HUDEP-2 (cell line): ENCODE results near the gene CENPE.
"Not testable (repeated sequence)": the region's sequence is repeated elsewhere in the genome, so short reads cannot be mapped to it uniquely, and the experiment has no call there.

Source experiments
- DNase-seq, 76 experiments: peaks; one replicate each; lab custom pipeline; 2025; ENCODE audit not compliant: unreplicated experiment in 76 of 76; lab: John Stamatoyannopoulos, UW

Gene CENPE

DNA sequence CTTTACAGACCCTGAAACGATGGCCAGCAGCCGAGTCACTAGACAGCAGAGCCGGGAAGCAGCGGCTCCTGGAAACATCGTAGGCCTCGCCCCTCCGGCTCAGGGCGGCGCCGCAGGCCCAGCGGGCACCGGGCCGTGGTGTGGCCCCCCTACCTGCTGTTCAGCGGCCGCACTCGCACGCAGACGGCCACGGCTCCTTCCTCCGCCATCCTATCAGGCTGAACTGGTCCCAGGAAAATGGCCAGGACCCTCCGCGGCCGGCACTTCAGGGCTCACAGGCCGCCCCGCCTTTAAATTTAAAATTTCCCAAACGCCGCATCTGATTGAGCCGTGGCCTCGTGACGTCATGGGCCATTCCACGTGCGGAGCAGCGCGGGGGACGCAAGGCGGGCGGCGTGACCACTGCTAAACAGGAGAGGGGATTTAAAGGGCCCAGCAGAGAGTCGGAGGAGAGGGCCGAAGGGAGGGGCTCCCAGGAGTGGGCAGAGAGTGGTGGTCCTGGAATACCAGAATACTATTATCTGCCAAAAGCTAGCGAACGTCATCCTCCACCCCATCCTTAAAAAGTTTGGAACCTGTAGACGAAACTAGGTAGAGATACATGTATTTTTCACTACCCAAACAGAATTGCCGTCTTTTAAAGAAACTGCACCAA is at the start of gene CENPE:
CENPE (minus strand) TSS at position 233 of the 655 bp plus-strand sequence; CDS start at position 209, 24 bp downstream.
- peak in 75 of 76 experiments; percentile 9 to 89 (median 77) for DNase-seq

DNA sequence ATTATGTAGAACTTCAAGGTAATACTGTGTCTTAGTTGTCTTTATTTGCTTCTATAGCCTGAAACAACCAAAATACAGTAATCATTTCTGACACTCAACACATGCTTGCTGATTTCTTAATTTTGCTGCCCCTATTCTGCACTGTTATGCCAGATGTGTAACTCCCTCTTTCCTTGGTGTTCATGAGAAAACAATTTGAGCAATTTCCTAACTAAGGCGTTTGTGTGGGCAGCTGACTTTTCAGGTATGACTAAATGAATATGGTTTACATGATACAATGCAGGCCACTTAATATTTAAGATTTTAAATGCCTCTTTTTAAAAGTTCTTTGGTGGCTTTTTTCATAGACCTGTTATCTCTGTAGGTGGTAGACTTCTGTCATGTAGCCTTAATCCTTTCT is 46.1 kb upstream of the CENPE start:
- no peak for DNase-seq

DNA sequence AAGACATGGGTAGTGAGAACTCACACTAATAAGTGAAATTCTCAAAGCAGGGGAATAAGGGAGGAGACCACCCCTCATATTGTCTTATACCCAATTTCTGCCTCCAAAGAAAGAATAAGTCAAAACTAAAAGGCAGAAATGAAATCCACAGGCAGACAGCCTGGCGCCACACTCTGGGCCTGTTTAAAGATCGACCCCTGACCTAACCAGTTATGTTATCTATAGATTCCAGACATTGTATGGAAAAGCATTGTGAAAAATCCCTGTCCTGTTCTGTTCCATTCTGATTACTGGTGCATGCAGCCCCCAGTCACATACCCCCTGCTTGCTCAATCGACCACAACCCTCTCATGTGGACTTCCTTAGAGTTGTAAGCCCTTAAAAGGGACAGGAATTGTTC is 32.8 kb upstream of the CENPE start:
- not testable (repeated sequence) for DNase-seq

GRCh38 chr4:103223556-103223955 is 25.4 kb upstream of the CENPE start:
- not testable (repeated sequence) for DNase-seq

DNA sequence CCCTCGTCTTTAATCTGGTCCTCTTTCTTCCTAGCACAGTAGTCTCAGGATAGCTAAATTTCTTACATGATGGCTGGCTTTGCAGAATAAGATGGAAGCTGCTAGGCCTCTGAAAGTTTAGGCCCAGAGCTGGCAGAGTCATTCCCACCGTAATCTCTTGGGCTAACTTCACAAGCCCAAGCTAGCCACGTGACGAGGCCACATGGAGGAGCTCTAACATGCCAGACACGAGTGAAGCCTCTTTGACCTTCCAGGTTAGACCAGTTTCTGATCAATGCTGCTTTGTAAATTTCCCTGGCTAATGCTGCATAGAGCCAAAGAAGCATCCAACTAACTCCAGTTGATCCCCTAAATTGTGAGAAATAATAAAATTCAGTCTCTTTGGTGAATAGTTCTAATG is 9.5 kb upstream of the CENPE start:
- peak in 7 of 76 experiments; percentile 1 to 5 (median 3) for DNase-seq

DNA sequence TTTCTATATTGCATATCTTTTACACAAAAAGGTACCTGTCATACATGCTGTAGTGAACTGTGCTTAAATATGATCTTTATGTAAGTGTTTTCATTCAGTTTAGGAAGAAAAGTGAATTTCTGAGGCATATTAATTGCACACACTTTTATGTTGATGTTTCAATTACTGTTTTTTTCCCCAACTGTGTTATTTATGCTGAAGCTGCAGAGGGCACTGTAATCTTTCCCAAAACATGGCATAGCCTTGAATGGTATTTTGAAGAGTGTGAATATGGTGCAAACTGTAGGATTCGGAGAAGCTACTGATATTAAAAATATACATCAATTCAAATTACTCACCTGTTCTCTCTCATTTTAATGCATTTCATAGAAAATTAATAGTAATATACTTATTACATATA is 6.0 kb upstream of the CENPE start:
- no peak for DNase-seq

GRCh38 chr4:103201724-103202123 is 3.6 kb upstream of the CENPE start:
- DNase-seq = no peak

- DNase-seq = no peak
These were observed 3.1 kb upstream of the CENPE start for GRCh38 chr4:103201253-103201652.

GRCh38 chr4:103199009-103199408 is 866 bp upstream of the CENPE start:
- peak in 1 of 76 experiments; percentile 22 for DNase-seq

DNA sequence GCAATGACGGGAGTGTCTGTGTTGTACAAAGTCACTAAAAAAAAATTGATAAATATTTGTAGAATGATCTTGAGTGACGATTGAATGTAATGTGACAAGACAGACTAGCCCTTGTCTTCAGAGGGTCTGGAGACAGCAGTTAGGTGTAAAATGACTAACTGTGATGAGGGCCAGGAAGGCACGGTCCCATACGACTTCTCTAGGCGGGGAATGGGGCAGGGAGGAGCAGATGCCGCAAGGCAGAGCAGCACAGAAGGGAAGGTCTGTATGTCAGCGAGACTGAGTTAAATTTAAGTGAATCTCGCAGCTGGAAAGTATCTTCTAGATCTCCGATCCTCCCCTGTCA is 405 bp downstream of the CENPE start:
- peak in 10 of 76 experiments; percentile 10 to 61 (median 35) for DNase-seq

DNA sequence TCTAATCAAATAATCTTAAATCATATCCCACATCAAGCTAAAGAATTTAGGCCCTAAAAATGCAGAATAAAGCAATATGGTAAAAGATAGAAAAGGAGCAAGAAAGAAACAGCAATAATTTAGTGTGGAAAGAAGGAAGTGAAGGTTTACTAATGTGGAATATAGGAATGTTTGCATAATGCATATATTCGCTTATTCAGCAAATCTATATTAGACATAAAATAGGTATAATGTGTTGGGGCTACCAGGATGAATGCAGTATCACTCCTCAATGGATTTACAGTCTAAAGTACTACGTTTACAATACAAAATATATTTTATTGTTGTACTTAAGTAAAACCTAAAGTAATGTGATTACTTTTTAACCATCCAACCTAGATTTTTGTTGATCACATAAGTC is 4.7 kb downstream of the CENPE start:
- no peak for DNase-seq

- no peak for DNase-seq
These were observed 27.1 kb downstream of the CENPE start for GRCh38 chr4:103171006-103171405.

DNA sequence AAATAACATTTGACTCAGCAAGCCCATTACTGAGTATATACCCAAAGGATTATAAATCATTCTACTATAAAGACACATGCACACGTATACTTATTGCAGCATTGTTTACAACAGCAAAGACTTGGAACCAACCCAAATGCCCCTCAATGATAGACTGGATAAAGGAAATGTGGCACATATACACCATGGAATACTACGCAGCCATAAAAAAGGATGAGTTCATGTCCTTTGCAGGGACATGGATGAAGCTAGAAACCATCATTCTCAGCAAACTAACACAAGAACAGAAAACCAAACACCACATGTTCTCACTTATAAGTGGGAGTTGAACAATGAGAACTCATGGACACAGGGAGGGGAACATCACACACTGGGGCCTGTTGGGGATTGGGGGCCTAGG is 28.4 kb downstream of the CENPE start:
- not testable (repeated sequence) for DNase-seq

DNA sequence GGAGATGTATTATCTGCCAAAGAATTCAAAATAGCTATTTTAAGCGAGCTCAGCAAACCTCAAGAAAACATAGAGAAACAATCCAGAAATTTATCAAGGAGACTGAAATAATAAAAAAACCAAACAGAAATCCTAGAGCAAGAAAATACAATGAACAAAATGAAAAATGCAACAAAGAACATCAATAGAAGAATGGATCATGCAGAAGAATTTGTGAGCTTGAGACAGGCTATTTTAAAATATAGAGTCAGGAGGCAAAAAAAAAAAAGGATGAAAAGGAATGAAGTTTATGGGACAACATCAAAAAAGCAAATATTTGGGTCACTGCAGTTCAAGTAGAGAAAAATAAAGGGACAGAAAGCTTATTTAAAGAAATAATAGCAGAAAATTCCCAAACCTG is 29.1 kb downstream of the CENPE start:
- DNase-seq = no peak

- no peak for DNase-seq
These were observed 36.0 kb downstream of the CENPE start for GRCh38 chr4:103162176-103162575.

GRCh38 chr4:103158760-103159159 is 39.4 kb downstream of the CENPE start:
- no peak for DNase-seq

GRCh38 chr4:103156106-103156505 is 42.0 kb downstream of the CENPE start:
- no peak for DNase-seq

DNA sequence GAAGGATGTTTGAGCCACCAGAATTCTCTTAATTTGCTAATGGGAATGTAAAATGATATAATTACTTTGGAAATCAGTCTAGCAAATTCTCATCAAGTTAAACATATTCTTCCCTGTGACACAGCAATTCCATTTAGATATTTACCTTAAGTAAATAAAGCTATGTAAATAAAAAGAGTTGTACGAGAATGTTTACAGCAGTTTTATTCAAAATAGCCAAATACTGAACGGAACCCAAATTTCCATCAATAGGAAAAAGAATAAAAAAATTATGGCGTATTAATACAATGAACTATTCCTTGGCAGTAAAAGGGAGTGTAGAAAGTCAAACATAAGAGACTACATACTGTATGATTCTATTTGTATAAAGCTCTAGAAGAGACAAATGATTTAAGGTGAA is 45.8 kb downstream of the CENPE start:
- no peak for DNase-seq

GRCh38 chr4:103150677-103151076 is 47.5 kb downstream of the CENPE start:
- DNase-seq = no peak

GRCh38 chr4:103144926-103145325 is 53.2 kb downstream of the CENPE start:
- peak in 1 of 76 experiments; percentile 0 for DNase-seq

DNA sequence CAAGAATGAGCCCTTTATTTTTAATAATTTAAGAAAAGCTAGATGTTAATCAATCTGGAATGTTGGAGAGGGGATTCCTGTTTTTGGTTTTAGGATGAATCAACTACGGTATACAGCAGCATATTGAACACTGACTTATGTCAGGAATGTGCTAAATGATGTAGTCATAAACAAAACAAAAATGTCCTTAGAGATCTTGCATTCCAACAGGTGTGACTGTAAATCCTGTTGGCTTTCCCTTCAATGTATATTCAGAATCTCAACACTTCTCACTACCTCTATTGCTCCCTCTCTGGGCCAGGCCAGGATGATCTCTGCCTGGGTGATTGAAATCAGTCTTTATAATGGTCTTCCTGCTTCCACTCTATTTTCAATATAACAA is 60.7 kb downstream of the CENPE start:
- DNase-seq = no peak

- DNase-seq = no peak
These were observed 61.3 kb downstream of the CENPE start for GRCh38 chr4:103136671-103137445.
